Adipocyte (in vitro differentiated cells): ENCODE results near the gene EPHA3.

Experiments used
- DNase-seq: peaks from one replicate; pipeline ENCODE4 v3.0.0-alpha.2; 2015; ENCODE audit warnings: low read depth
- H3K27me3 ChIP-seq: replicated peaks from 2 replicates; pipeline ENCODE4 v1.7.0; 2013; ENCODE audit warnings: mild to moderate bottlenecking, low read length, moderate library complexity; ENCODE audit not compliant: control insufficient read depth, insufficient read depth
- H3K36me3 ChIP-seq: 2 replicates; pipeline ENCODE4 v1.7.0; 2013; ENCODE audit warnings: low read length, mild to moderate bottlenecking, moderate library complexity; ENCODE audit not compliant: control insufficient read depth, insufficient read depth, severe bottlenecking
- H3K4me1 ChIP-seq: 2 replicates; pipeline ENCODE4 v1.7.0; 2013; ENCODE audit warnings: mild to moderate bottlenecking, low read length, moderate library complexity; ENCODE audit not compliant: control insufficient read depth, insufficient read depth
- H3K4me3 ChIP-seq: 2 replicates; pipeline ENCODE4 v1.7.0; 2013; ENCODE audit warnings: mild to moderate bottlenecking, low read length, moderate library complexity
- H3K9ac ChIP-seq: 2 replicates; pipeline ENCODE4 v1.7.0; 2013; ENCODE audit warnings: mild to moderate bottlenecking, low read length, moderate library complexity
- H3K9me3 ChIP-seq: 2 replicates; pipeline ENCODE4 v1.7.0; 2013; ENCODE audit warnings: mild to moderate bottlenecking, low read length, moderate library complexity; ENCODE audit not compliant: control insufficient read depth

Gene EPHA3

GRCh38 chr3:89289574-89290190, 182.3 kb downstream of the EPHA3 start:
- no peak overlapping the region for H3K9ac ChIP-seq
- H3K27me3 ChIP-seq: no peaks in the 10 kb centered on the region
- no peak overlapping the region for H3K4me3 ChIP-seq
- no peaks in the 10 kb centered on the region for H3K36me3 ChIP-seq
- H3K4me1 ChIP-seq: no peaks in the 10 kb centered on the region
- DNase-seq: no peak
- no peaks in the 10 kb centered on the region for H3K9me3 ChIP-seq

- no peaks in the 10 kb centered on the region for H3K27me3 ChIP-seq
- no peak overlapping the region for H3K4me3 ChIP-seq
- no peaks in the 10 kb centered on the region for H3K9me3 ChIP-seq
- peaks cover 11% of the 10 kb centered on the region for H3K4me1 ChIP-seq
- no peak for DNase-seq
- H3K9ac ChIP-seq: no peak overlapping the region
- H3K36me3 ChIP-seq: no peaks in the 10 kb centered on the region
Observed at GRCh38 chr3:89297199-89297598, 189.8 kb downstream of the EPHA3 start.

- no peak for DNase-seq
- peaks cover 15% of the 10 kb centered on the region for H3K4me1 ChIP-seq
- no peak overlapping the region for H3K9ac ChIP-seq
- H3K9me3 ChIP-seq: no peaks in the 10 kb centered on the region
- peak overlapping the region; percentile 2 for H3K4me3 ChIP-seq
- H3K27me3 ChIP-seq: no peaks in the 10 kb centered on the region
- no peaks in the 10 kb centered on the region for H3K36me3 ChIP-seq
Observed at GRCh38 chr3:89300526-89300925, 193.1 kb downstream of the EPHA3 start.

- peak overlapping the region; percentile 2 for H3K4me3 ChIP-seq
- H3K9me3 ChIP-seq: no peaks in the 10 kb centered on the region
- H3K36me3 ChIP-seq: no peaks in the 10 kb centered on the region
- H3K9ac ChIP-seq: no peak overlapping the region
- DNase-seq: peak; percentile 2
- H3K27me3 ChIP-seq: no peaks in the 10 kb centered on the region
- H3K4me1 ChIP-seq: peaks cover 15% of the 10 kb centered on the region
Observed at GRCh38 chr3:89300981-89301380, 193.6 kb downstream of the EPHA3 start.

GRCh38 chr3:89303701-89304100, 196.3 kb downstream of the EPHA3 start:
- H3K4me3 ChIP-seq: no peak overlapping the region
- H3K36me3 ChIP-seq: no peaks in the 10 kb centered on the region
- H3K9me3 ChIP-seq: no peaks in the 10 kb centered on the region
- DNase-seq: peak; percentile 23
- no peak overlapping the region for H3K9ac ChIP-seq
- peaks cover 15% of the 10 kb centered on the region for H3K4me1 ChIP-seq
- no peaks in the 10 kb centered on the region for H3K27me3 ChIP-seq

GRCh38 chr3:89306540-89306939, 199.1 kb downstream of the EPHA3 start:
- H3K36me3 ChIP-seq: no peaks in the 10 kb centered on the region
- no peak overlapping the region for H3K9ac ChIP-seq
- no peaks in the 10 kb centered on the region for H3K27me3 ChIP-seq
- H3K4me3 ChIP-seq: no peak overlapping the region
- no peaks in the 10 kb centered on the region for H3K9me3 ChIP-seq
- peaks cover 8% of the 10 kb centered on the region for H3K4me1 ChIP-seq
- no peak for DNase-seq

GRCh38 chr3:89311581-89311980, 204.2 kb downstream of the EPHA3 start:
- Histone ChIP-seq H3K4me1 (peaks cover 3% of the 10 kb centered on the region), H3K4me3 (no peak overlapping the region), H3K27me3 (no peaks in the 10 kb centered on the region), H3K36me3 (no peaks in the 10 kb centered on the region), H3K9ac (no peak overlapping the region), H3K9me3 (no peaks in the 10 kb centered on the region)
- DNase-seq: no peak

GRCh38 chr3:89312141-89312540, 204.7 kb downstream of the EPHA3 start:
- Histone ChIP-seq H3K4me1 (peaks cover 3% of the 10 kb centered on the region), H3K9me3 (no peaks in the 10 kb centered on the region), H3K27me3 (no peaks in the 10 kb centered on the region), H3K9ac (no peak overlapping the region), H3K36me3 (no peaks in the 10 kb centered on the region), H3K4me3 (no peak overlapping the region)
- DNase-seq: no peak

GRCh38 chr3:89314454-89315098, 207.2 kb downstream of the EPHA3 start:
- H3K9ac ChIP-seq: no peak overlapping the region
- peak; percentile 55 for DNase-seq
- H3K9me3 ChIP-seq: no peaks in the 10 kb centered on the region
- H3K4me3 ChIP-seq: no peak overlapping the region
- H3K4me1 ChIP-seq: peaks cover 3% of the 10 kb centered on the region
- no peaks in the 10 kb centered on the region for H3K27me3 ChIP-seq
- no peaks in the 10 kb centered on the region for H3K36me3 ChIP-seq

- no peak for DNase-seq
- Histone ChIP-seq H3K4me1 (no peaks in the 10 kb centered on the region), H3K4me3 (no peak overlapping the region), H3K9ac (no peak overlapping the region), H3K9me3 (no peaks in the 10 kb centered on the region), H3K27me3 (no peaks in the 10 kb centered on the region), H3K36me3 (no peaks in the 10 kb centered on the region)
Observed at GRCh38 chr3:89315750-89316470, 208.5 kb downstream of the EPHA3 start.

- no peaks in the 10 kb centered on the region for H3K9me3 ChIP-seq
- H3K27me3 ChIP-seq: no peaks in the 10 kb centered on the region
- H3K4me3 ChIP-seq: no peak overlapping the region
- DNase-seq: no peak
- H3K9ac ChIP-seq: no peak overlapping the region
- H3K4me1 ChIP-seq: no peaks in the 10 kb centered on the region
- no peaks in the 10 kb centered on the region for H3K36me3 ChIP-seq
Observed at GRCh38 chr3:89320186-89320585, 212.8 kb downstream of the EPHA3 start.
